WTC11 (cell line): ENCODE results near the gene UBE3C.

ENCODE experiments used
- ATF2 ChIP-seq: sonication (generic); formaldehyde crosslinking; IDR thresholded peaks from 2 replicates; pipeline ENCODE4 v1.8.1; 2022; ENCODE audit warnings: low read depth, missing genetic modification reagents, borderline replicate concordance
- CDX4 ChIP-seq: fragments of 250-450 bp; sonication (Bioruptor Pico); IDR thresholded peaks from 2 replicates; pipeline ENCODE4 v1.9.0; 2021; ENCODE audit warnings: moderate library complexity, mild to moderate bottlenecking, inconsistent platforms, borderline replicate concordance
- CTCF ChIP-seq: fragments of 200-600 bp; IDR thresholded peaks from 2 replicates; pipeline ENCODE4 v1.8.0; 2022; ENCODE audit warnings: antibody characterized with exemption
- FOXP1 ChIP-seq: sonication (generic); formaldehyde crosslinking; IDR thresholded peaks from 2 replicates; pipeline ENCODE4 v1.8.0; 2022; ENCODE audit warnings: missing genetic modification reagents, mild to moderate bottlenecking, moderate library complexity, borderline replicate concordance
- GTF2I ChIP-seq: fragments of 250-450 bp; sonication (Bioruptor Pico); conservative IDR thresholded peaks from 2 replicates; pipeline ENCODE4 v1.4.0; 2021; ENCODE audit warnings: mild to moderate bottlenecking
- OVOL2 ChIP-seq: fragments of 250-450 bp; sonication (Bioruptor Pico); IDR thresholded peaks from 2 replicates; pipeline ENCODE4 v1.9.0; 2021; ENCODE audit warnings: mild to moderate bottlenecking, borderline replicate concordance

- no peak for TF ChIP-seq CTCF
- TF ChIP-seq FOXP1, result no peak
- no peak for TF ChIP-seq GTF2I
- no peak for TF ChIP-seq CDX4 (CRISPR knock-in tag)
- no peak for TF ChIP-seq ATF2
- no peak for TF ChIP-seq OVOL2 (CRISPR knock-in tag)
Observed at GRCh38 chr7:157097569-157097968, 41.2 kb upstream of the UBE3C start.
